DMS 273 treated with DMSO at 0.1 percent for 48 hours (cell line): Measurements from ENCODE around the gene OR2AG1.
"Not testable (repeated sequence)": the region's sequence is repeated elsewhere in the genome, so short reads cannot be mapped to it uniquely, and the experiment has no call there.

ENCODE experiments used
- DNase-seq: peaks from one replicate; lab custom pipeline; 2025; lab: John Stamatoyannopoulos, UW

The OR2AG1 gene

GRCh38 chr11:6790546-6790945 is 7.7 kb downstream of the OR2AG1 start:
- DNase-seq, result no peak

- DNase-seq, result no peak
Measured at GRCh38 chr11:6794639-6795038, 11.8 kb downstream of the OR2AG1 start.

- no peak for DNase-seq
Measured at GRCh38 chr11:6799402-6799801, 16.6 kb downstream of the OR2AG1 start, which contains the start of gene OR6A2. OR6A2 (minus strand) TSS chr11:6799689; CDS start chr11:6795708, 3,981 bp downstream.

- not testable (repeated sequence) for DNase-seq
Measured at GRCh38 chr11:6801075-6801474, 18.3 kb downstream of the OR2AG1 start.

DNA sequence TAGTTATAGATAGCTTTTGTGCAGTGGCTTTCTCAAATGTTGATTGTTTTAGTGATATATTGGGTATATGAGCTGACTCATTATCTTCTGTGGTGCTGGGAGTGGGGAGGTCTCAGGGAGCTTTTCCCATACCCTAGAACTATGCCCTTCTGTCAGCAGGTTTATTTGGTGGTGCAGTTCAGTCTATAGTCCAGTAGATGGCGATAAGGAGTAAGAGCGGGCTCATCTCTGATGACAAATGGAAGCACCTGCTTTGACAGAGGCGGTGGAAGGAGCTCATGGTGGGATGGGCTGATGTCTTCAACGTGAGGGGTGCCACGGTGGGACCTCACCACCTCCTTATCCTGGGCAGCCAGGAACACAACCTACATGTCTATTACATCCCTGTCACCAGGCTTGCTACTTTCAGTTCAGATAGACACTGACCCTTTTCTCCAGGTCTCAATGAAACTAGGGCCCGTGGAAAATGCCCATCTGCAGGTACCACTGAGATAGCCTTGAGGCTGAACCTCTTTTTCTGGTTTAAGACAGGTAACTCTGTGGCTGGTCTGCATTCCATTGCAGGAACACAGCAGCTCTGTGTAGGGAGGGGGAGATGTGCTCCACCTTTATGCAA is 29.7 kb downstream of the OR2AG1 start:
- DNase-seq, result no peak

DNA sequence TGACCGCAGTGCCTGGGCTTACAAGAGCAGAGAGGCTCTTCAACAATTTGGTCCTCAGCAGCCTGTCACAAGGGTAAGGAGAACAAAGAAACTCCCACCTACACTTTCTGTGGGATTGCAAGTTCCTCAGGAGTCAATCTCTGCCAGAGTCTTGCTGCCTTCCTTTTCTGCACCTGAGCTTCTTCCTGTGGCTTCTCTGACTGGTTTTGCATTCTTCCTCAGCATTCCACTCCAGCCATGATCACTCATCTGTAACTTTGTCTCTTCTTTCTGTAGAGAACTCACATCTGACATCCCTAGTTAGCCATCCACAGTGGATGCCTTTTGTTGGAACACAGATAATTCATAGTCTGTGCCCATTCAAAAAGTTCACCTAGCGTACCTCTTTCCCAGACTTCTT is 30.8 kb downstream of the OR2AG1 start:
- no peak for DNase-seq

- DNase-seq, result no peak
Measured at GRCh38 chr11:6817694-6818093, 34.9 kb downstream of the OR2AG1 start.

GRCh38 chr11:6818967-6819366 is 36.1 kb downstream of the OR2AG1 start:
- DNase-seq, result no peak

DNA sequence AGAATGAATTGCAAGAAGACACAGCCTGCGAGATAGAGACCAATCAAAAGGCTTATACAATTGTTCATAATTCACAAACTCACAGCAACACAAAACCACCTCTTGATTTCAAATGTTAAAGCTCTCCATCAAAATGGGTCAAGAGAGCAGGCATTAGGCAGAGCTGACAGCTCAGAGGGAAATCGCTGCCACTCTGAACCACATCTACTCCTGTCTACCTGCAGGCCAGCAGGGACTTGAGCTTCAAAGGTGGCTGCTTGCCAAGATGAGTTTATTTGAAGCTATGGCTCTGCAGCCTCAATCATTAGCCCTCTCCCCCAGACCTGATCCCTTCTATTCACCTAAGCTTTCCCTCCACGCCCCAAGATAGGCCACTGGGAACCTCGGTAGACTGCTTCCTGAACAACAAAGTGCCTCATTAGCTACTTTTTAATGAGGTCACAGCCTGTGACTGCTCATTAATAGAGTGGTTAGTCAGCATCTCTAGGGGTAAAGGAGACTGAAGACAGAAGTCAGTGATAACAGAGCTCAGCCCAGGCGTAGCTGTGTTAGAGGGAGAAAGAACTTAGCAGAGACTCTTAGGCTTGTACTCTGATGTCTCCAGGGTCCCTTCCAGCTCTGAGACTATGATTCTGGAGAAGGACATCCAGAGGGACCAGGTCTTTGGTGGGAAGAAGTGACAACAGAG is 41.5 kb downstream of the OR2AG1 start:
- DNase-seq, result no peak

- no peak for DNase-seq
Measured at GRCh38 chr11:6825231-6825744, 42.5 kb downstream of the OR2AG1 start.

- no peak for DNase-seq
Measured at GRCh38 chr11:6828103-6828502, 45.3 kb downstream of the OR2AG1 start.

- DNase-seq, result no peak
Measured at GRCh38 chr11:6833356-6833755, 50.5 kb downstream of the OR2AG1 start.

DNA sequence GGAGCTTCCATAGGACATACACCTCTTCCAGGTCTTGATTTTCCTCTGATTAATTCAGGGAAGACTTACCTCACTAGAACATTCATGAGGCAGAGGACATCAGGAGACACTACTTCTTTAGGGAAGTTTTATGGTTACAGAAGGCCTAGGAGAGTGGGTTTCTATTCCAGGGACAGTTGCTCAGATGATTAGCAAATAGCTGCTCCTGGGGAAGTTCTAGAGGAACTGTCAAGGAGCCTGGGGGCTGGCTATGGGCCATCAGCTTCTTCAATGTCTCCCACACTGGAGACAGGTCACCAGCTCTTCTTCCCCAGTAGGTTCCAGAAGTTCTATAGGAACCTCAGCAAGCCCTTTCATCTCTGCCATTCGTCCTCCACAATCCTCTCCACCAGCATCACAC is 51.2 kb downstream of the OR2AG1 start:
- no peak for DNase-seq
